Superior temporal gyrus (tissue), 1 donor: ENCODE data around the gene GDPD2.

ENCODE experiments used
- DNase-seq: peaks from one replicate; pipeline ENCODE4 v3.0.0-alpha.2; 2016; ENCODE audit errors: extremely low spot score

Gene GDPD2

DNA sequence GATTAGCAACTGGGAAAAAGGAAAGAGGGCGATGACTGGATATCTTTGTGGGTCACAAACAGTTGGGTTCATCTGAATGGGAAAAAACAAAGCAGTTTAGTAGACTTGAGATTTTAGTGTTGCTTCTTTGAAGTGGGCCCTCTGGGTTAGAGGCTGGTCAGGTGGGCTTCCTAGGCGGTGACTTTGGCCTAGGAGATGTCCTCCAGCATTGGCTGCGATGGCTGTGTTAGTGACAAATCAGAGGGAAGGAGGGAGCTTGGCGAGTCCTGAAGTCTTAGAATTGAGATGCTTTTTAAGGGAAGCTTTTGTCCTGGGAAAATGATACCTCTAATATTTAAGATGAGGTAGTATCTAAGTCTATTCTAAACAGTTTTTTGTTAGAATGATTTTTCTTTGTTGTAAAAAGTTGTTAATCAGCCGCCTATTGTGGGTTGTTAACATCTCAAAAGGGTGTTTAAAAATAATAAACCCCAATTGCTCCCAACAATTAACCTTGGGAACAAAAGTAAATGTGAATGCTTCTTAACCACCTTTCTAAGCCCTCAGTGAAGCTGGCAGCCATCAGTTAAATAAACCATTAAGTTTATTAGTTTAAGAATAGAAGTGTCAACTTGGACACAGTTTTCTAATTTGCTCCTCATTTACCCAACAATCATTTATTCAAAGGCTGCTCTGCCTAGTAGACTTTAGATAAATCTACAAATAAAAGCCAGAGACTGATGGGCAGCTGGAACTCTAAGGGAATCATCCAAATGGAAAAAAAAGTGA, 53.2 kb downstream of the GDPD2 start:
- no peak for DNase-seq

DNA sequence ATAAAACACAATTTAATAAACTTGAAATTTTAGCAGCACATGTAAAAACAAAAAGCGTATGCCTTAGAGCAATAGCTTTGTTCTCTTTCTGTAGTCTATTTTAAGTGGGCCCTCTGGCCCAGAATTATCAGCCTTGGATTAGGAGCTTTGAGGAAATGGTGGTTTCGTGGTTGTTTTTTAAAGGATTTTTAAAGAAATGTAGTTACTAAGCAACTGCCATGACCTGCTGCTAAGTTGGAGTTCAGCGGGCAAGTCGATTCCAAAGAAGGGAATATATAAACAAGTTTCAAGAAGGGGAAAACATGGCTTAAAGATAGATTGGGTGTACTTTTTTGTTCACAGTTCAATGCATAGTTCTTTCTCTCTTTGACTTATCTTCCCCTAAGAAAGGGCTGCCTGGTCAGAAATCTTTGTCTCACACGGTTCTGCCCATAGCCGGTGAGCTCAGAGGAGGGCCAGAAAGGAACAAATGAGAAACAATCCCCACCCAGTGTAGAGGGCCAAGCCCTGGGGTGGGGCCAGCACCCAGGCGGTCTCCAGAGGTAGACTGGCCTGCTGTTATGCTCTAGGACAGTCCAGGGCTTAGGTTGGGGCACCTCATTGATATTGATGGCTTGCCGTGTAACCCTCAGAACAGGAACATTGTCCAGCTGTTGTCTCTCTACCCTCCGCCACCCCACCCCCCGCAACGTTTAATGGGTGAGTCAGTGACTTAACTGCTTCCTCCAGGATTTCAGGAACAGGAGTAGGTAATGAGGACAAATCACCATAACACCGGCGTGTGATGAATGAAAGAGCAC, 54.0 kb downstream of the GDPD2 start:
- no peak for DNase-seq

DNA sequence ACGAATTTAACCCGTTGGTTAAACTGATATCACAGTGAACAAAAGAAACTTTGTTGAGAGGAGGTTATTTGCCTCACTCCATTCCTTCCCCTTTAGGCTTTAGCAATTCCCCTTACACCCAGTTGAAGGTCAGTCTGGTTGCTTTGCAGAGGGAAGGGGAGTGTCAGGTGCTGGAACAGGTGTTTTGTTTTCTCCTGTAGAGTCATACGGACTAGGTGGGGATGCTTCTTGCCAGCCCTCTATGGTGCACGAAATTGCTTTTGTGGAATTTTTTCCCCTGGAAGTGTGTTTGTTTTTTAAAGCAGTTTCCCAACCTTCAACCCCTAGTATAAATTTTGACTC, 54.6 kb downstream of the GDPD2 start:
- DNase-seq = no peak

DNA sequence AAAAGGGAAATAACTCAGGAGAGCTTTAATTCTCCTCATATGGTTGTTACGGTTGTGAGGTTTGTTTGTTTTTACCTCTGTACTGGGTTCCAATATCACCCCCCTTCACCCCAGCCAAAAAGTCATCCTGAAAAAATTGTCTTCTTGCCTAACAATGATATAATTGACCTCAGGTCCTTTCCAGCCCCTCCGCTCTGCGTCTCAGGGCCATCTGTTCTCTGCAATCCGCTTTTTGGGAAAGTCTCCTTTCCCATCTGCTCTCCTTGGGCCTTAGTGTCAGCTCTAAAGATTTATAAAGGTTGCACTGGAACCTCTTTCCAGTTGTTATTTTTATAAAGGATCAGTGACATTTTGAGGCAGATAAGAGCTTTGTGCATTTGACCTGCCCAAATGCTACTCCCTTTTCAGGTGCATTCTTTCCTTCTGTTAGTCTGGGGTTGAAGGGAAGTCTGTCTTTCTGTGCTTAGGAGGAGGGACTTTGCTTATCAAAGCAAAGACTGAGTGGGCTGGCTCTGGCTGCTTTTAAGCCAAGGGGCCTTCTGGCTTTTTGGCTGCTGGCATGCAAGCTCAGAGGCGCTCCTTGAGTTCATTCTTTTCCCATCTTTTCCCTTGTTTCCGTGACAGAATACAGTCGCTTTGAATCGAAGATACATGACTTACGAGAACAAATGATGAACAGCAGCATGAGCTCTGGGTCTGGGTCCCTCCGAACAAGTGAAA, 55.6 kb downstream of the GDPD2 start:
- DNase-seq = no peak

DNA sequence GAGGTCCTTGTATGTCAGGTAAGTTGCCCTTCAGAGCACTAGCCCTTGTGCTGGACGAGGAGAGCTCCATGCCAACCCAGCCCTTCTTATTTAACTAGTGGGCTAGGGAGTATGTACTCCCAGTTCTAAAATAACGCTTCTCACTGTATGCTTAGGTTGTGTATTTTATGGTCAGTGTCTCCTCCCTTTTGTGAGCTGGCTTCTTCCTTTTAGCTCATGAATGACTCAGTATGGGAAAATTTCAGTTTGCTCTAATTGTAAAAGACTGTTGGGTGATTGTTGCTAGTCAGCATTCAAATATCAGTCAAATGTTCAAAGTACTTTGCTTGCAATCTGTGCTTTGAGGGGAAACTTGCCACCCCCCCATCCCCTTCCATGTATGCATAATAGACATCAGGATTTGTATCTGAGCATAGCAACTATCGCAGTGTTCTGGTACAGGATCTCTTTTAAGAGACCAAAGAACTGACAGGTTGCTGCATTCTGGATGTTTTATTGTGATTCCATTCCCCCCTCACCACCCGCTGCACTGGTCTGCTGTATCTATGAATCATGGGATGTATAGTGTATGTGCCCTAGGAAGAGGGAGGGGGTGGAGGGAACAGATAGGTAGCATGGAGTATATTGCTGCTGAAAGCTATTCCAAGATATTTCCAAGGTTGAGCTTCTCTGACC, 56.3 kb downstream of the GDPD2 start:
- peak; percentile 19 for DNase-seq

DNA sequence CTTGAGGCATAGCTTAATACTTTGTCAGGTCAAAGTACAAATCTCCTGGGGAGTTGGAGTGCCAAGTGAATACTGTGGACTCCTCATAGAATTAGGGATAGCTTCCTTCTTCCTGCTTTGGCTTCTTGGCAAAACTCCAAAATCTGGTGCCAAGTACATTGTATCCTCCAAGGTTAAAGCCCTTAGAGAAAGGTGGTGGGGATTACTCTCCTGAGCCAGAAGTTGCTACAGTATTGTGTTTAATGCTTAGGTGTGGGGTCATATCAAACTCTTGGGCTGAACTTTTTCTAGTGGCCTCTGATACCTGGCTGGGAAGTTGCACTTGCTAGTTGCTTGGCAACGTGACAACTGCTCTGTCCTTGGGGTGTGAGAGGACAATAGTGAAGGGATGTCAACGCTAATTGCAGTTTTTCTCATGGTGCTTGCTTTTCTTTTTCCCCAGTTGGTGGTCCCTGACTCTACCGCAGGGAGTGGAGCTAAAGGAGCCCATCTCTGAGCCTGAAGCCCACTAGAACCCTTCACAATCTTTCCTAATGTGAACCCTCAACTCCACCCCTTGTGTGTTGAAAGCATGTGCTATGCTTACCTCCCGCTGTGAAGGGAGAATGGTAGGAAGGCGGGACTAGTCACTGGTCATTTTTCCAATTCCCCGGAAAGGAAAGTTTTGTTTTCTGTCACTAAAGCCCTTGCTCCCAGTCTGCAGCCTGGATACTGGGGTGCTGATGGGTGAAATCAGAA, 57.0 kb downstream of the GDPD2 start:
- DNase-seq = no peak

DNA sequence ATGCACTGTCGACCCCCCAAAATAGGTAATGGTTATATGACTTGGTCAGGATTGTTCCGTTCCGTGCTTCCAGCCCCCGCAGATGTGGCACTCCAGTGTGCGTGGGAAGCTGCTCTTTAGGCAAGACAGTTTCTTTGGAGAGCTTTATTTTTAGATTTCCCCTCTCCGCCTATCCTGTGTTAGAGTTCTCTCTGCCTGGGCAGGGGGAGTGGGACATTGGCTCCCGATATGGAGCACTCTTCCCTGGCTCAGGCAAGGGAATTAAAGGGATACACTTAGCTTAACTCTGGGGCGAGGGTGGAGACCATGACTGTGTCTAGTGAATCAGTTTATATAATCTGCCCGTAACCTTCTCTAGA, 57.5 kb downstream of the GDPD2 start:
- DNase-seq = peak; percentile 29

DNA sequence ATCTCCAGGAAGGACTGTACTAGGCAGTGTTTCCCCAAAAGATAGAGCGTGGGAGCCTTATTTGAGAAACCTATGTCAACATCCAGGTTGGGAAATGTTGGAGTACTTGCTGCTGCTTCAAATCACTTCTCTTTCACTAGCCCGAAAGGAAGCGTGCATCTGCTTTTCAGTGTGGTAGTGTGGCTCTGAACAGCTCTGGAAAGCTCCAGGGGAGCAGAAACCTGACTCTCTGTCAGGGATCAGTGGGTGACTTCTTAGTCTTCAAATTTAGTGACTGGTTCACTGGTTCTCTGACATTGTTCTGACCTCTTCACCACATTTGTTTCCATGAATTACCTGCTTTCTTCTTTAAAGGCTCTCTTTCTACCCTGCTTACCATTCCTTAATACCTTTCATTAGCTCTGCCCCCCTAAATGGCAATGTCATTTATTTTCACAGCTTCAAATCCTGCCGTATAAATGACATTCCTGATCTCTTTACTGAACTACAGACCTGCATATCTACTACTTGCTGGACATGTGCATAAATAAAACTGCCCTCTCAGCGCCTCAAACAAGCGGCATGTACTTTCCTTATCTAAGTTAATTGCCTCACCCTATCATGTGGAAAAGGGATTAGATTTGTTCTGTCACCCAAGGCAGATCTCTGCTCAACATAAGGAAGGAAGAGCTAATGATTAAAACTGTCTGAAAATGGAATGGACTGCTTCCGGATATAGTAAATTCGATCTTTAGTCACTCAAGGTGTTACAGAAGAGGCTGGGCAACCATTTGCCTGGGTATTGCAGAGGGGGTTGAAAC, 58.6 kb downstream of the GDPD2 start:
- no peak for DNase-seq

DNA sequence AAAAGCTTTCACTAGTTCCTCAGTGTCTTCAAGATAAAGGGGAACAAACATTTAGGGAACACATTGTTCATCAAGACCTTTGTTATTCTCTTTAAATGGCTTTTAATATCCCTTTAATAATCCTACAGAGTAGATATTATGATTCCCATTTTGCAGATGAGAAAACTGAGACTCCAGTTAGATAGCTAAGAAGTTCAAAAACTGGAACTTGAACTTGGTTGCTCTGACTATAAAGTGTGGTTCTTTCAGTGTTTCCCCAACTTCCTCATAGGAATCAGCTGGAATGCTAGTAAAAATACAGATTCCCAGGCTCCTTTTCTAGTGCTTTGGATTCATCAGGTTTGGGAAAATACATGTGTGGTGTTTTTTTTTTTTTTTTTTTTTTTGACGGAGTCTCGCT, 59.2 kb downstream of the GDPD2 start:
- no peak for DNase-seq
